ENCODE results near the gene COL18A1.
"Not testable (repeated sequence)": the region's sequence is repeated elsewhere in the genome, so short reads cannot be mapped to it uniquely, and the experiment has no call there.

The COL18A1 gene

DNA sequence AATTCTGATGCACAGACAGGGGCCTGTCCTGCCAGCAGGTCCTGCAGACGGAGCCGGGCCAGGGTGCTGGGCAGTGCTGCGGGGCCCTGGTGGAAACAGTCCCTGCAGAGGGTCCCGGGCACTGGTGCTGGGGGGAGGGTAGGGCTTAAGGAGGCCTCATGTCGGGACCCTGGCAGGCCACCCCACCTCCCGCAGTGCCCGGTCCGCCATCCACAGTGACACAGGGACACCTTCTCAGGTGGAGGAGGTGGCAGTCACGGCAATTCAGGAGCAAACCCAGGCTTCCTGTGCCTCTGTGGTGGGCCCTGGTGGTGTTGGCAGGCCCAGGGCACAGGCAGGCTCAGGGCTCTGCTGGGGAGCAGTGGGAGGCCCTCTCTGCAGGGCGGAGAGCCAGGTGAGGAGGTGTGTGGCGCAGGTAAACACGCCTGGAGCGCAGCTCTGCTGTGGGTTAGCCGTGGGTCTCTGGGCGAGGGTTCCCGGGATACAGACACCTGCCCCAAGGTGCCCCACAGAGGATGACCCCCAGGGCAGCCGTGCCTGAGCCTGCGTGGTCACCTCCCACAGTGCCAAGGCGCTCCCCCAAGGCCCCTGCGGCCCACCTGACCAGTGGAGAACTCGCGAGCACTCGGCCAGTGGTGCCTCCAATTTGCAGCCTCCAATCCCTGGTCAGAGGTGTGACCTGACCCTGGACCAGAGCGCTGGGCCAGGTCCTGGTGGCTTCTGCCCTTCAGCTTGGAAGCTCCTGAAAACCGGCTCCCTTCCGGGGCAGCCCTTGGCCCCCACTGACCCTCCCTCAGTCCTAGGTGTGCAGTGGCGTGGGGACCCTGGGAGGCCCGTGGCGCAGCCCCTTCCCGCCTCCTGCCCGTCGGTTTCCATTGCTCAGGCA lies 19.2 kb downstream of the COL18A1 start:
- FAIRE-seq (no peak), DNase-seq (ENCODE audit: insufficient read length, low spot score) (no peak)

GRCh38 chr21:45424854-45425795 lies 20.2 kb downstream of the COL18A1 start:
- no peak for FAIRE-seq
- no peak for DNase-seq (ENCODE audit: insufficient read length, low spot score)

DNA sequence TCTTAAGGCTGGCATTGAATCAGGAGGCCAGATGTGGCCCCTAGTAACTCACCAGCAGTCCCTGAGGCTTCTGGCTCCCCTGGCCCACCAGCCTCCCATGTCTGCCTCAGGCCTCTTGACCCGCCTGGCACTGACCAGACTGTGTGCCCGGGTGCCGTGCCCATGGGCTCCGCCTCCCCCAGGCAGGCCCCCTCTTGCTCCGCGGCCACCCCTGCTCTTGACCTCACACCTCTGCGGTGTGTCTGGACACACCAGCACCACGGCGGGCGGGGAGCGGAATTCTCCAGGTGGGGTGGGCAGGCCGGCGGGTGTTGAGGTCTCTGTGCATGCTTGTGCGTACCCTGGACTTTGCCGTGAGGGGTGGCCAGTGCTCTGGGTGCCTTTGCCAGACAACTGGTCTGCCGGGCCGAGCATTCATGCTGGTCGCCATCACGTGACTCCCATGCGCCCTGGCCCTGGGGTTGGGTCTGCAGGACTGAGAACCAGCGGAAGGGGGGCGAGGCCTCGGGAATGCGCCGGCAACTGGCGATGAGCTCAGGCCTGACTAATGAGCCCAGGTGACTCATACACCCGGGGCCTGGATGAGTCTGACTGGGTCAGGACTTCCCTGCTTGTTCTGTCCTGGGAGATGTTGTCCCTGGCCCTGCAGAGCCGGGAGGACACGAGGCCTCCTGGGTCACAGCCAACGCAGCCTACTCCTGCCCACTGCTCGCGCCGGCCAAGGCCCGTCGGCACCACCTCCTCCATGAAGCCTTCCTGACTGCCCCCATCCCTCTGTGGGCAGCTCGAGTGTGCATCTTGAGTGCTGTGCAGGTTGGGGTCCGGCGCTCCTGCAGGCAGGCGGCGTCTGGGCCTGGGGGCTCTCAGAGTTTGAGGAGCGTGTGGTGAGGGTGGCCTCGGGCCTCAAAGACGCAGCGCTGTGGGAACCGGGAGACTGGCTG lies 22.6 kb downstream of the COL18A1 start:
- DNase-seq (ENCODE audit: insufficient read length, low spot score), result peak; percentile 98
- peak; percentile 99 for FAIRE-seq

DNA sequence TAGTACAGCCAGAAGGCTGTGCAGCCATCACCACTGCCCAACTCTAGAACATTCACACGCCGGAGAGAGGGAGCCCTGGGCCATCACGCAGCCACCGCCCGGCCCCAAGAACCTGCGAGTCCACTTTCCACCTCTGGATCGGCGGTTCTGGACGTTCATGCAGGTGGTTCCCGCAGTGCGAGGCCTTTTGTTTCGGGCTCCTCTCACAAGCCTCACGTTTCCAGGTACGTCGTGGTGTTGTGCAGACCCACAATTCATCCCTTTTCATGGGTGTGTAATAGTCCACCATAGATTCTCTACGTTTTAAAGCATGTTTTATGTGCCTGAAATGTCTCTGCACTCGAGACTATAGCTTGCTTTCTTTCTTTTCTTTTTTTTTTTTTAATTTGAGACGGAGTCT lies 23.6 kb downstream of the COL18A1 start:
- no peak for FAIRE-seq

DNA sequence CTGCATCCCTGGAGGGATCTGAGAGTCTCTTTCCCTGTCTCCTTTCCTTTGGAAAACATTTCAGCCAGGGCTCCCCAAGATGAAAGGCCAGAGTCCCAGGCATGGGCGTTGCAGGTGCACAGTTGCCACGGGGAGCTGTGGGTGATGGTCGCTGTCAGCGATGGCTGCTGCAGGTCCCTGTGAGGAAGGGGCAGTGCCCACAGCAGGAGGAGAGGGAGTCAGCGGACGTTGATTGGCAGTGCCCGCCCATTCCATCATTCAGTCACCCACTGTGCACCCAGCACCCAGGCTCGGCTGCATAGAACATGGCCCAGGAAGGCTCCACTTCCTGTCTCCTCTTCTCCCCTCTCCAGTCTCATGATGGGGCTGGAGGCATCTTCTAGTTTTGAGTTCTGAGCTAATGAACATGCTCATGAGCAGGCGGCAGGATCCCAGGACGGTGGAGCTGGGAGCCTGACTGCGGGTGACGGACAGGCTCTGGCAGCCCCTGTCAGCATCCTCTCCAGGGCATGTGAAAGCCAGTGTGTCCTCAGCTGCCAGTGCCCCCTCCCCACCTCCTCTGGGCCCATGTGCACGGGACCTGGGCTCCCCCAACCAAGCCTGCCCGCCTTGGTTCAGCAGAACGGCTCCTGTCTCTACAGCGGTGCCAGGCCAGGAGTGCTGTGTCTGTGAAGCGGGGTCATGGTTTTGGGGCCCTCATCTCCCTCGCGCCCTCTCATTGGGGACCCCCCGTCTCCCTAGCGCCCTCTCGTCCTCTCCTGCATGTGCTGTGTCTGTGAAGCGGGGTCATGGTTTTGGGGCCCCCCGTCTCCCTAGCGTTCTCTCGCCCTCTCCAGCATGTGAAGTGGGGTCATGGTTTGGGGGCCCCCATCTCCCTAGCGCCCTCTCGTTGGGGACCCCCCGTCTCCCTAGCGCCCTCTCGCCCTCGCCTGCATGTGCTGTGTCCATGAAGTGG lies 24.5 kb downstream of the COL18A1 start:
- no peak for FAIRE-seq

More for the DNA sequence above, 23.6 kb downstream of the COL18A1 start:
- DNase-seq (ENCODE audit: insufficient read length, low spot score), result no peak

DNA sequence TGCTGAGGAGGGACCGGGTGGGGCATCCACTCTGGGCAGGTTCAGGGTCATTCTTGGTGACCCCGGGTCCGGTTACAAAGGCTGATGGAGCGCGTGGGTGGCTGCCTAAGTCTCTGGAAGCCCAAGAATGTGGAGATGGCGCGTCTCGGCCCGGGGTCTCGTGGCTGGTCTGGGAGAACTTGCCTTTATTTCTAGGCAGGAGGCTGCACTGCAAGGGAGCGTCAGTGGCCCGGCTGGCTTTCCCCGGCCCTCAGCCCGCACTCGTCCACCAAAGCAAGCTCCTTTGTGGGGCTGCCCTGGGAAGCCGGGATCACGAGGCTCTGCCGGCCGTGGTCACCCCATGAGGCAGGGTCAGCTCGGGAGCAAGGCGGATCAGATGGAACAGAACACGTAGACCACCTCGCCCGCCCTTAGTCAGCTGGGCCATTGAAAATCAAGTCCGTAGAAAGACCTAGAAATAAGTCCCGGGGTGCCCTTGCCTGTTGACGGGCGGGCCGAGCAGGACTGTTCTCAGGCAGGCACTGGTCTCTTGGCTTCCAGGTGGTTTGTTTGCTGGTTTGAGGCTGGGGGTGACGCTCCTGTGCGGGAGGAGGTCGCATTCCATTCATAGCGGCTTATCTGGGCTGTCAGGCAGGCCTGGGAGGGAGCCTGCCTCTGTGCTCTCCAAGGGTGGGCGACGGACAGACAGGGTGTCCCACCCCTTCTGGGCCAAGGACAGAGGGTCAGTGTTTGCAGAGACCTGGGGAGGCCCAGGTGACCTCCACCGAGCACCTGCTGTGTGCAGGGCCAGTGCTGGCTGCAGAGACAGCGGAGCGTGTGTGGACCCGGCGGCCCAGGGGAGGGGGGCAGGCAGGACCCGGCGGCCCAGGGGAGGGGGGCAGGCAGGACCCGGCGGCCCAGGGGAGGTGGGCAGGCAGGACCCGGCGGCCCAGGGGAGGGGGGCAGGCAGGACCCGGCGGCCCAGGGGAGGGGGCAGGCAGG lies 25.8 kb downstream of the COL18A1 start:
- DNase-seq (ENCODE audit: insufficient read length, low spot score) (peak; percentile 43), FAIRE-seq (peak; percentile 40)

More for the DNA sequence above, 24.5 kb downstream of the COL18A1 start:
- no peak for DNase-seq (ENCODE audit: insufficient read length, low spot score)

GRCh38 chr21:45431781-45432572 lies 27.0 kb downstream of the COL18A1 start:
- no peak for FAIRE-seq

GRCh38 chr21:45432575-45433255 lies 27.8 kb downstream of the COL18A1 start:
- peak; percentile 16 for FAIRE-seq

More at GRCh38 chr21:45431781-45432572, 27.0 kb downstream of the COL18A1 start:
- no peak for DNase-seq (ENCODE audit: insufficient read length, low spot score)

GRCh38 chr21:45433301-45433700 lies 28.3 kb downstream of the COL18A1 start:
- FAIRE-seq (no peak), DNase-seq (ENCODE audit: insufficient read length, low spot score) (no peak)

More at GRCh38 chr21:45432575-45433255, 27.8 kb downstream of the COL18A1 start:
- DNase-seq (ENCODE audit: insufficient read length, low spot score), result no peak

GRCh38 chr21:45433911-45434644 lies 29.1 kb downstream of the COL18A1 start:
- FAIRE-seq (no peak), DNase-seq (ENCODE audit: insufficient read length, low spot score) (no peak)

DNA sequence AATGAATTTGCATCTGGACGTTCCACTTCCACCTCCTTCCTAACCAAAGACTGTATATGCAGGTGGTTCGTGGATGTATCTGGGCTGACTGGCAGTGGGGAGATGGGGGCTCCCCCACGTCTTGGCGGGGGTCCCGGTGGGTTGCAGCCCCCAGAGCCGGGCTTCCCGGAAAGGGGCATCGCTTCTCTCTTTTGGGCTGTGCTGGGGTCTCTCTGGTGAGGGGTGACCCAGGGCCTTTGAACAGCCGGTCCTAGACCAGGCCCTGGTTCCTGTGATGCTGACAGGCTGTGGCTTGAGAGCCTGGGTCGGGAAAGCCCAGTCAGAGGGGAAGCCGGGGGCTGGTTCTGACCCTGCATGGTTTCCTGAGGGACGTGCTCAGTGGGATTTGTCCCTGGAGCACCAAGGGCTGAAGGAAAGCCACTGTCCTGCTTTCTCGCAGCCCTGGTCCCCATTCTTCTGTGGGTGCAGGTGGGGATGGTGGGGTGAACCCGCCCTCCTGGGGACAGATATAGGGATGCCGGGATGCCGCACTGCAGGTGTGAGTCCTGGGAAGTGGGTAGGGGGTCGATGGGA lies 29.8 kb downstream of the COL18A1 start:
- FAIRE-seq (no peak), DNase-seq (ENCODE audit: insufficient read length, low spot score) (no peak)

DNA sequence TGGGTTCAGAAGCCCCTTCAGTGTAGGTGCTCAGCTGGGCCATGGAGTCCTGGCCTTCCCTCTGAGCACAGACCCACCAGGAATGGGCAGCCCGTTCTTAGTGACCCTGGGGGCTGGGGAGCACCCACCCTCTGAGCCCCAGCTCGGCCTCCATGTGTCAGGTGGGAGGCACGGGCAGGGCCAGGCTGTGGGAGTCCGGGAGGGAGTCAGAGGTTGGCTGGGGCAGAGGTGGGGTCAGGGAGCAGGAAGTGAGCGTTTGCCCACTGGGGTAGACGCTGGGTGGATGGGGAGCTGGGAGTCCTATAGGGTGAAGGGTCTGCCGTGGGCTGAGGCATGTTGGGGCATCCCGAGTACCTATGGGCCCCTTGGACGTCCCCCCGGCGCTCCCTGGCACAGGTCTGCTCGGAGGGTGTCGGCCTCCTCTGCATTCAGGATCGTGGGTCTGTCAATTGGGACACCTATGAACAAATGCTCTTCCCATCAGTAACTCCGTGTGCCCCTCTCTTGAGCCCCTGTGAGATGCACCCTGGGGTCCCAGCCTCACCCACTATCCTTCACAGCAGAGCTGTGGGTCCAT lies 30.5 kb downstream of the COL18A1 start:
- FAIRE-seq (no peak), DNase-seq (ENCODE audit: insufficient read length, low spot score) (no peak)

GRCh38 chr21:45436351-45437065 lies 31.5 kb downstream of the COL18A1 start:
- DNase-seq (ENCODE audit: insufficient read length, low spot score) (no peak), FAIRE-seq (no peak)

DNA sequence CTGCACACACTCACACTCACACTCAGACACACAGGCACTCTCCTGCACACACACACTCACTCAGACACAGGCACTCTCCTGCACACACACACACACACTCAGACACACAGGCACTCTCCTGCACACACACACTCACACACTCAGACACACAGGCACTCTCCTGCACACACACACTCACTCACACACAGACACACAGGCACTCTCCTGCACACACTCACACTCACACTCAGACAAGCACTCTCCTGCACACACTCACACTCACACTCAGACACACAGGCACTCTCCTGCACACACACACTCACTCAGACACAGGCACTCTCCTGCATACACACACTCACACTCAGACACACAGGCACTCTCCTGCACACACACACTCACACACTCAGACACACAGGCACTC lies 32.9 kb downstream of the COL18A1 start:
- not testable (repeated sequence) for FAIRE-seq; DNase-seq (ENCODE audit: insufficient read length, low spot score)

Measured in HTR-8/SVneo (cell line).